Central memory CD8-positive, alpha-beta T cell (primary cell): ENCODE data around the gene RNF144A.
A peak's percentile ranks its signal among the peaks of the same experiment; 100 is the strongest.

ENCODE experiments used
- ATAC-seq: fragments of 150-1000 bp; cut with Tn5 transposase; replicated peaks from 2 replicates; pipeline ENCODE4 v1.10.0; 2022; ENCODE audit warnings: mild to moderate bottlenecking, moderate FRiP score, moderate number of reproducible peaks; ENCODE audit not compliant: poor library complexity, severe bottlenecking; ENCODE audit errors: extremely low read depth
- DNase-seq, 2 donors: peaks; one replicate each; pipeline ENCODE4 v3.0.0; 2021; ENCODE audit warnings: low spot score in 2 of 2
- H3K27ac Mint-ChIP-seq: one replicate; pipeline ENCODE4 v1.8.0; 2022; ENCODE audit warnings: low read depth, mild to moderate bottlenecking, moderate library complexity, mixed read lengths
- H3K27me3 Mint-ChIP-seq: one replicate; pipeline ENCODE4 v1.8.0; 2022; ENCODE audit warnings: mixed read lengths
- H3K36me3 Mint-ChIP-seq: one replicate; pipeline ENCODE4 v1.8.0; 2022; ENCODE audit warnings: mild to moderate bottlenecking, moderate library complexity, mixed read lengths; ENCODE audit not compliant: insufficient read depth
- H3K4me1 Mint-ChIP-seq: one replicate; pipeline ENCODE4 v1.8.0; 2022; ENCODE audit warnings: mixed read lengths
- H3K4me3 Mint-ChIP-seq: one replicate; pipeline ENCODE4 v1.8.0; 2022; ENCODE audit warnings: mild to moderate bottlenecking, moderate library complexity, mixed read lengths
- H3K9me3 Mint-ChIP-seq: one replicate; pipeline ENCODE4 v1.8.0; 2022; ENCODE audit warnings: mixed read lengths

RNF144A gene

DNA sequence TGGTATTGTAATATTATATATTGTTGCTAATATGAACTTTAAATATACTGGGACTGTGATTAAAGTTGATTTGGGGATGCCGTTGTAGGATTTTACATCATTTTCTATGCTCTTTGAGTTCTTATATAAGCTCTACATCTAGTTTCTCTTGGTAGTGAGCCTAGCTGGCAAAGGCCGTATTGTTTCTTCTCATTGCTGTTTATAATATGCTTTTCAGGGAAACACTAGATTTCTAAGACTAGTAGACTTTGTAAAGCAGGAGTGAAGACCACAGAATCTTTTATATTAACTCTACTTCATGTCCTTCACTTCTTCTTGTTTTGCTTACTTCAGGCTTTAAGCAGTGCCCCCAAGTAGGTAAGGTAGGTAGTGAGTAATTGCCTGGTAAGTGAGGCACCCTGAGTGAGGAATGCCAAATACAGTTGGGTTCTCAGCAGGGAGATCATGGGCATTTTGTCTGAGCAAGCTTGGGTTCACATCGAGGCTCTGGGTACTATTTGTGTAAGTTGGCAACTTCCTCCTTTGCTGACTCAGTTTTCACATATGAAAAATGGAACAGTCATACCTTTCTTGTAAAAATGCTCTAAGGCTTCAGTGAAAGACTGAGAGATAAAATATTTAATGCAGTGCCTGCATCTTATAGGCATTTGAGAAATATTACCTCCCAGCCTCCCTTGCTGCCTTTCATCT lies 96.4 kb downstream of the RNF144A start:
- no peak for ATAC-seq
- DNase-seq = no peak

GRCh38 chr2:7014174-7014640 lies 97.0 kb downstream of the RNF144A start:
- Mint-ChIP-seq H3K36me3 (peaks cover 11% of the 10 kb centered on the region), H3K9me3 (no peaks in the 10 kb centered on the region), H3K27ac (peak overlapping the region; percentile 23), H3K4me3 (no peak overlapping the region), H3K4me1 (peaks cover 33% of the 10 kb centered on the region), H3K27me3 (no peaks in the 10 kb centered on the region)
- ATAC-seq (peak; percentile 75), DNase-seq (no peak)

More for the DNA sequence above, 96.4 kb downstream of the RNF144A start:
- H3K4me1 Mint-ChIP-seq = peaks cover 38% of the 10 kb centered on the region
- H3K9me3 Mint-ChIP-seq = no peaks in the 10 kb centered on the region
- H3K27ac Mint-ChIP-seq = peak overlapping the region; percentile 23
- H3K4me3 Mint-ChIP-seq = no peak overlapping the region
- H3K27me3 Mint-ChIP-seq = no peaks in the 10 kb centered on the region
- H3K36me3 Mint-ChIP-seq = peaks cover 11% of the 10 kb centered on the region

DNA sequence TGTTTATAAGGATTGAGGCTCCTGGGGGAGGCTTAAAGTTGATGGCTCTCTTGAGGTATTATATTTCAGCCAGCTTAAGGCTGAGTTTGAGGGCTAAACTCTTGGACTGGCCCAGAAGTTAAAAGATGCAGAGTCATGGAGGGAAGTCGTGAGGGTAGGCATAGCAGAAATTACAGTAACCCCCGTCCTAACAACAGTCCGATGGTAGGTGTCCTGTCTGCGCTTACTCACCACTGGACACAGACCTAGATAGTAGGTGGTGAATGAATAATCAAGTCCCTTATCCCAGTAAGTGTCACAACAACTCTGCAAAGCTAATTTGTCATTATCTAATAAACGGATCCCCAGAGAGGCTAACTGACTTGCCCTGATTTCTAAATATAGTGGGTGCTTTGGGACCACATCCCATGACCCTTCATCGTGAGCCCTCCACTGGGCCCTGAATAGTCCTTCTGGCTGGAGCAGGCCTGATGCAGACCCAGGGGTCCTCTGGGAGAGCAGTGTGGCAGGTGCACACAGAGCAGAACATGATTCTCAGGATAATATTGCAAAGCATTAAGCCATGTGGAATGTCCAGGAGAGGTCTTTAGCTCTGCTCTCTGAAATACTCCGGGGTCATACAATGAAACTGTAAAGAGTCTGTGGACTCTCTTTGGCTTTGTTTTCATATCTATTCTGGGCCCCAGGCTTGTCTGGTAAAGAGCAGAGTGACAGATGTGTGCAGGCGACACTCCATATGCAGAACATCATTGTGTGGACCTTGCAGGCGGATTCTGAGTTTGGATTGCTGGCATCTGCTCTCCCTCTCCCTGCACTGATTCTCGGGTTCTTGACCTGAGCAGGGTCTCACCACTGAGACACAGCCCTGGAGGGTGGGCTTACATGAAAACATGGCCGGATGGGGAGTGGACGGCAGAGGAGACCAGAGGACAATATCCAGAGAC lies 98.1 kb downstream of the RNF144A start:
- Mint-ChIP-seq H3K4me1 (peaks cover 32% of the 10 kb centered on the region), H3K27me3 (no peaks in the 10 kb centered on the region), H3K27ac (peak overlapping the region; percentile 23), H3K9me3 (no peaks in the 10 kb centered on the region), H3K36me3 (peaks cover 14% of the 10 kb centered on the region), H3K4me3 (no peak overlapping the region)
- DNase-seq (no peak), ATAC-seq (no peak)

DNA sequence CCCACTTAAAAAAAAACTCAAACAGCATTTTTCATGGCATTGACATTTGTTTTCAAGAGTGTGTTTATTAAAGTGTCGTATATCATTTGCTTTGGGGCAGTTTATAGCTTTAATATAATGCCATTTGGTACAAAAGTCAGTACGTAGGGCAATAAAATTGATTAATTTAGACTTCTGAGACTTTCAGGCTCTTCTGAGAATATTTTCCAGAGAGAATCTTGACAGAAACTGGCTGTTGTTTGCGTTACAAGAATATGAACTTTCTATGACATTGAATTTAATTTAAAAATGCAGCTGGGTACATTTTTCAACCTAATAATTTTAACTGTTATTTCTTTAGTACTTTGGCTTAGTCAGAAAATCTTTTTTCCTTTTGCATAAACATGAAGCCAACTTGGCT lies 98.9 kb downstream of the RNF144A start:
- Mint-ChIP-seq H3K36me3 (peaks cover 20% of the 10 kb centered on the region), H3K4me1 (peaks cover 32% of the 10 kb centered on the region), H3K4me3 (no peak overlapping the region), H3K9me3 (no peaks in the 10 kb centered on the region), H3K27ac (no peak overlapping the region), H3K27me3 (no peaks in the 10 kb centered on the region)
- no peak for DNase-seq
- no peak for ATAC-seq

- Mint-ChIP-seq H3K4me1 (peaks cover 36% of the 10 kb centered on the region), H3K36me3 (peaks cover 22% of the 10 kb centered on the region), H3K27me3 (no peaks in the 10 kb centered on the region), H3K27ac (no peak overlapping the region), H3K4me3 (no peak overlapping the region), H3K9me3 (no peaks in the 10 kb centered on the region)
- ATAC-seq (no peak), DNase-seq (no peak)
Observed at GRCh38 chr2:7016601-7017211, 99.5 kb downstream of the RNF144A start.

- Mint-ChIP-seq H3K4me1 (peaks cover 26% of the 10 kb centered on the region), H3K9me3 (no peaks in the 10 kb centered on the region), H3K27me3 (no peaks in the 10 kb centered on the region), H3K4me3 (no peak overlapping the region), H3K27ac (peak overlapping the region; percentile 35), H3K36me3 (peaks cover 28% of the 10 kb centered on the region)
- ATAC-seq (no peak), DNase-seq (no peak)
Observed at GRCh38 chr2:7017671-7018281, 100.6 kb downstream of the RNF144A start.

GRCh38 chr2:7018282-7018701 lies 101.1 kb downstream of the RNF144A start:
- no peak overlapping the region for H3K4me3 Mint-ChIP-seq
- no peaks in the 10 kb centered on the region for H3K27me3 Mint-ChIP-seq
- H3K9me3 Mint-ChIP-seq = no peaks in the 10 kb centered on the region
- ATAC-seq (no peak), DNase-seq (no peak)
- H3K27ac Mint-ChIP-seq = no peak overlapping the region
- H3K36me3 Mint-ChIP-seq = peaks cover 28% of the 10 kb centered on the region
- H3K4me1 Mint-ChIP-seq = peaks cover 21% of the 10 kb centered on the region

DNA sequence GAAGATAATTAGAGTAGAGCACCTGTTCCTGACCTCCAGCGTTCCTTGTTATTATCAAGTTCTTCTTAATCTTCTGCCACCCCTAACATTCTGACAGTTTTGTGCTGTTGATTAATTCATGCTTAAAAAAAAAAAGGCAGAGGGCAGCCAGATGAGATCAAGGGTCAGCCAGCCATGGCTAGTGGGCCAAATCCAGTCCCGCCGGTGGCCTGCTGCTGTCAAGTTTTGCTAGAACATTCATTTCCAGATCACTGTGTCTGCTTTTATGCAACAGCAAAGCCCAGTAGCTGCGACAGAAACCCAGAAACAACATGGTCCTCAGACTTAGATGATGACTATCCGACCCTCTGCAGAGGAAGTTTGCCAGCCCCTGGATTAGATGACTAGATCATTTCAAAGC lies 101.6 kb downstream of the RNF144A start:
- no peak for ATAC-seq
- Mint-ChIP-seq H3K36me3 (peaks cover 31% of the 10 kb centered on the region), H3K4me1 (peaks cover 16% of the 10 kb centered on the region), H3K27me3 (no peaks in the 10 kb centered on the region), H3K9me3 (no peaks in the 10 kb centered on the region), H3K27ac (no peak overlapping the region), H3K4me3 (no peak overlapping the region)
- DNase-seq = no peak

DNA sequence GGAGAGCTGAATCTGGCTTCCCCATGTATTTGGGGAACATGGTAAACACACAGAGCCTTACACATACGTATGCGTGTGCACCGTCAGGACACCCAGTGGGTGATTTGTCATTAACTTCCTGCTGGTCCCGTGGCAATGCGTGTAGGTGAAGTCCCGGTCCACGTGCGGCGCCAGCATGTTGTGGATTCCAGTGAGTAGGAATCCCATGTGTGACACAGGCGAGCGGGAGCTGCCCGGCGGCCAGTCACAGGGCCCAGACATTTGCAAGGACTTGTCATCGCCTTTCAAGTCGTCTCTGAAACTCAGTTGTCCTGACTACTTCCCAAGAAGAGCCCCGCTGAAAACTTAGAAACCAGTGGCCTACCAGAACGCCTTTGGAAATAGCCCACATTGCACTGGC lies 102.0 kb downstream of the RNF144A start:
- Mint-ChIP-seq H3K4me3 (no peak overlapping the region), H3K4me1 (peaks cover 12% of the 10 kb centered on the region), H3K27me3 (no peaks in the 10 kb centered on the region), H3K27ac (no peak overlapping the region), H3K36me3 (peaks cover 31% of the 10 kb centered on the region), H3K9me3 (no peaks in the 10 kb centered on the region)
- DNase-seq (no peak), ATAC-seq (no peak)

DNA sequence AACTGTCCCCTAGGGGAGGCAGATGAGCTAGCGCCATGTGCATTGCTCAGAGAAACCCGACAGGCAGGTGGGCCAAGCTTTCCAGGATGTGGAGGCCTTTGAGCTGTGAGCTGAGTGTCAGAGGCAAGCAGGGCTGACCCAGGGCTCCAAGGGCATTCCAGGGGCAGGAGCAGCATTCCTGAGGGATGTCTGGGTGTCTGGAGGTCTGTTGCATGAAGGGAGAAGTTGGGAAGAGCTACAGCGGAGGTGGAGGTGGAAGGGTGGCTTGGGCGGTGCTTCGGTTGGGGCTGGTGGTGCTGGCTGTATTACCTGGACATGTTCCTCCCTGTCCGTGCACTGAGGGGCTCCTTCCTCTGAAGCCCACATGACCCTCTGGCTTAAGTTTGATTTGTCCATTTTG lies 102.8 kb downstream of the RNF144A start:
- Mint-ChIP-seq H3K36me3 (peaks cover 31% of the 10 kb centered on the region), H3K9me3 (no peaks in the 10 kb centered on the region), H3K4me1 (peaks cover 5% of the 10 kb centered on the region), H3K27me3 (no peaks in the 10 kb centered on the region), H3K27ac (no peak overlapping the region), H3K4me3 (no peak overlapping the region)
- DNase-seq = no peak
- ATAC-seq = no peak

GRCh38 chr2:7020468-7020867 lies 103.3 kb downstream of the RNF144A start:
- Mint-ChIP-seq H3K9me3 (no peaks in the 10 kb centered on the region), H3K27me3 (no peaks in the 10 kb centered on the region), H3K36me3 (peaks cover 31% of the 10 kb centered on the region), H3K4me1 (peaks cover 5% of the 10 kb centered on the region), H3K27ac (peak overlapping the region; percentile 46), H3K4me3 (no peak overlapping the region)
- ATAC-seq = no peak
- DNase-seq = no peak

DNA sequence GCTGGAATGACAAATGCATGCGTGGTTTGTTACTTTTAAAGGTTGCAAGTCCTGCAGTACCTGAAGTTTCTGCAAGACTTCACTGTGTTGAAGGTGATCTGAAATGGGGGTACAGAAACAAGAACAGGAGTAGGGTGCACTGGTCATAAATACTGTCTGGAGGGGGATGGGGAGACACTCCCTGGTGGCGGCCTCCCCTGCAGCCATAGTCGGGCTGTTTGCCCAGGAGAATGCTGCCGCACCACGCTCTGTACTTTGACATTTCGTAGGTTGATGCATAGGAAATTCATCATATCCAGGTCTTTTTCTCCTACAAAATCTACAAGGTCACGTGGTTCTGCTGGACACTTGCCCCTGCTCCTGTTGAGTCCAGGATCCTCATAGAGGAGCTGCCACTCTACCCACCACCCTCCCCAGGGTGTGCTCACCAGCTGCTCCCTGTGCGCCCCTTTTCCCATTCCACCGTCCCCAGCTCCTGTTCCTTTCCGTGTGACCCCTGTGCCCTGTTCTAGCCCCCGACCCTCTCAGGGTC lies 103.8 kb downstream of the RNF144A start:
- no peaks in the 10 kb centered on the region for H3K27me3 Mint-ChIP-seq
- H3K36me3 Mint-ChIP-seq = peaks cover 33% of the 10 kb centered on the region
- no peak for ATAC-seq
- H3K9me3 Mint-ChIP-seq = no peaks in the 10 kb centered on the region
- DNase-seq = no peak
- peaks cover 5% of the 10 kb centered on the region for H3K4me1 Mint-ChIP-seq
- no peak overlapping the region for H3K4me3 Mint-ChIP-seq
- peak overlapping the region; percentile 46 for H3K27ac Mint-ChIP-seq
